ENCODE measurements around the gene SNX4. TPM values are rescaled to one million over a fixed set of nuclear protein-coding genes. Genes with fewer than 3 reads are reported as not detected.

SNX4 gene
- total and polyA plus RNA-seq, 2 of the 8 experiments (the other 6 are each of a cell fraction or from before 2014, with no cell fraction given): 7.2 to 23.1 TPM

DNA sequence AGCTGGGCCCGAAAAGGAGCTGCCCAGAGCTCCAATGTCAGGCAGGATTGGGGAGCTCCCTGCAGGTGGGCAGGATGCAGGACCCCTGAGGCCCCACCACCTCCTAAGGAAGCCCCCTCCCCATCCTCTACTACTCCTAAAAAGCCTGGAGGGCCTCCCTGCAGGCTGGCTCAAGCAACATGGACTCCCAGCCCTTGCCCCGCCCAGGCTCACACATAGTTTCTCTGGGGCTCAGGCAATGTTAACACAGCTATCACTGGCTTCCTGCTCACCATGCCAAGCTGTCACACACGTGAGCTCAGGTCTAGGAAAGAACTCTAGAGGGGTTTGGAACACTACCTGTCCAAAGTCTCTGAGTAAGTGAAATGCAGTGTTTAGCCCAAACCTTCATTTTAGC is 79.4 kb downstream of the SNX4 start:
- DNase-seq (ENCODE audit: low read depth in 1 of 2, low spot score in 2 of 2): peak in 1 of 2 experiments; percentile 43
- Histone ChIP-seq H2BK5ac (ENCODE audit: low read depth, low read length) (no peak overlapping the region), H3K4me1 (replicated peaks in 1 of 4; ENCODE audit: control insufficient read depth in 3 of 4, insufficient read depth in 4 of 4, low read length in 3 of 4) (peaks cover 0 to 4% (median 0%) of the 10 kb centered on the region in 4 experiments; a peak in 2 of 7 replicates), H3K9ac (replicated peaks in 1 of 4; ENCODE audit: extremely low read depth in 1 of 4, low read depth in 3 of 4, low read length in 3 of 4) (no peak overlapping the region), H3K27ac (ENCODE audit: low read depth, low read length) (no peak overlapping the region), H3K23me2 (ENCODE audit: low read depth, low read length) (no peaks in the 10 kb centered on the region), H3K18ac (ENCODE audit: extremely low read depth, low read length) (no peak overlapping the region), H3K14ac (ENCODE audit: insufficient read length) (no peak overlapping the region), H3K4me3 (ENCODE audit: extremely low read depth in 1 of 4, insufficient read depth in 2 of 4, low read depth in 3 of 4, low read length in 4 of 4) (no peak overlapping the region), H3K79me1 (ENCODE audit: low read depth, low read length) (no peaks in the 10 kb centered on the region), H3K79me2 (ENCODE audit: control insufficient read depth in 1 of 2, insufficient read depth in 2 of 2, low read length in 2 of 2) (no peaks in the 10 kb centered on the region), H3K36me3 (ENCODE audit: control insufficient read depth in 2 of 4, insufficient read depth in 4 of 4, low read length in 3 of 4) (no peaks in the 10 kb centered on the region), H4K8ac (ENCODE audit: extremely low read depth, insufficient read depth, low read length) (no peak overlapping the region), H3K23ac (ENCODE audit: insufficient read length) (no peak overlapping the region), H3K9me3 (ENCODE audit: insufficient read depth in 2 of 2, low read depth in 1 of 2, low read length in 1 of 2) (0 out of 4 replicates have a peak, but pooled peaks cover 0 to under 1% of the 10 kb centered on the region in 2 experiments), H4K91ac (replicated peaks; ENCODE audit: insufficient read length, low read length) (no peak overlapping the region), H3K4ac (replicated peaks; ENCODE audit: insufficient read length, low read depth, low read length) (no peak overlapping the region), H2AFZ (ENCODE audit: low read length) (peak overlapping the region; percentile 68; the same call in 1 of the 2 replicates), H4K5ac (ENCODE audit: insufficient read length, low read depth, low read length) (no peak overlapping the region), H4K20me1 (replicated peaks in 1 of 2; ENCODE audit: control insufficient read depth in 1 of 2, insufficient read depth in 2 of 2, low read length in 2 of 2) (no peaks in the 10 kb centered on the region), H3K4me2 (ENCODE audit: insufficient read depth in 1 of 2, low read depth in 2 of 2, low read length in 2 of 2) (no peak overlapping the region), H2AK5ac (ENCODE audit: low read depth, low read length) (no peak overlapping the region), H3K27me3 (replicated peaks in 1 of 4; ENCODE audit: control insufficient read depth in 3 of 4, extremely low read depth in 1 of 4, insufficient read depth in 3 of 4, low read length in 3 of 4) (no peaks in the 10 kb centered on the region), H2BK120ac (replicated peaks; ENCODE audit: low read depth, low read length) (no peak overlapping the region), H2BK12ac (ENCODE audit: low read depth, low read length) (no peak overlapping the region), H2BK15ac (ENCODE audit: low read length) (no peak overlapping the region), H3K56ac (replicated peaks; ENCODE audit: insufficient read length, low read depth, low read length) (no peak overlapping the region), H2BK20ac (ENCODE audit: low read length) (no peak overlapping the region)
- ChIA-PET POLR2A (ENCODE audit: partially characterized antibody) (no interaction called here), CTCF (ENCODE audit: partially characterized antibody) (interaction anchor here (0.7 to 2.4 kb wide), 10 partner anchors 9 to 709 kb away, joined by 3 to 13 read pairs (median 4); partner anchors contain the start of gene SNX4)
- no peak for FAIRE-seq
- TF ChIP-seq JUN (IDR thresholded peaks at IDR 0.05; ENCODE audit: low read depth, low read length): no peak
- no peak for TF ChIP-seq SIN3A (conservative IDR thresholded peaks at IDR 0.05 in 1 of 2, IDR thresholded peaks at IDR 0.05 in 1 of 2; ENCODE audit: low read depth in 1 of 2, low read length in 2 of 2)
- no peak for TF ChIP-seq CEBPB (IDR thresholded peaks at IDR 0.05; ENCODE audit: low read depth, low read length)
- no peak for TF ChIP-seq ASH2L (IDR thresholded peaks at IDR 0.05; ENCODE audit: low read length)
- no peak for TF ChIP-seq TEAD4 (IDR thresholded peaks at IDR 0.05; ENCODE audit: low read depth, low read length)
- TF ChIP-seq USF2 (IDR thresholded peaks at IDR 0.05; ENCODE audit: low read length): no peak
- TF ChIP-seq CBX5 (IDR thresholded peaks at IDR 0.05; ENCODE audit: low read depth, low read length): no peak
- no peak for TF ChIP-seq MAFK (IDR thresholded peaks at IDR 0.05; ENCODE audit: low read depth, low read length)
- TF ChIP-seq NRF1 (IDR thresholded peaks at IDR 0.05; ENCODE audit: low read depth, low read length): no peak
- 86% methylated on average over 3 of the region's 3 CpGs; no CpG with 5 or more reads in 1 of the 2 experiments for WGBS, 2 experiments (ENCODE audit: extremely low coverage in 1 of 2, insufficient coverage in 1 of 2, insufficient read length in 1 of 2, insufficient replicate concordance in 2 of 2, low coverage in 1 of 2, low lambda C conversion rate in 2 of 2, missing lambda C conversion rate in 1 of 2)
